PC-9 (cell line): ENCODE data around the gene PSKH1.

ENCODE experiments used
- CTCF ChIP-seq: fragments of 200-600 bp; sonication (generic); conservative IDR thresholded peaks from 2 replicates; pipeline ENCODE4 v1.6.1; 2017; ENCODE audit warnings: mixed run types, antibody characterized with exemption, mild to moderate bottlenecking, moderate library complexity
- EZH2 ChIP-seq: fragments of 200-600 bp; sonication (generic); IDR thresholded peaks from 2 replicates; pipeline ENCODE4 v1.8.0; 2017; ENCODE audit warnings: antibody characterized with exemption, low read depth

- TF ChIP-seq EZH2 (no peak), CTCF (no peak)
These were observed 84.6 kb downstream of the PSKH1 start for GRCh38 chr16:67977469-67978227.
